Measurements from ENCODE around the gene KRT8.

- TF ChIP-seq CTCF (conservative IDR thresholded peaks at IDR 0.05) (no peak), ZFX (IDR thresholded peaks at IDR 0.05) (no peak)
These were observed 54.2 kb downstream of the KRT8 start for GRCh38 chr12:52850681-52851080.
